NCI-H1930 (cell line): ENCODE results near the gene TMEM229B.

Source experiments
- DNase-seq, 2 experiments: peaks; one replicate each; lab custom pipeline; 2025; lab: John Stamatoyannopoulos, UW

TMEM229B gene

GRCh38 chr14:67487937-67488893 is at the start of gene TMEM229B:
TSS of gene TMEM229B (minus strand) at chr14:67488721. CDS start at chr14:67473923, 14,798 bp downstream.
- no peak for DNase-seq

DNA sequence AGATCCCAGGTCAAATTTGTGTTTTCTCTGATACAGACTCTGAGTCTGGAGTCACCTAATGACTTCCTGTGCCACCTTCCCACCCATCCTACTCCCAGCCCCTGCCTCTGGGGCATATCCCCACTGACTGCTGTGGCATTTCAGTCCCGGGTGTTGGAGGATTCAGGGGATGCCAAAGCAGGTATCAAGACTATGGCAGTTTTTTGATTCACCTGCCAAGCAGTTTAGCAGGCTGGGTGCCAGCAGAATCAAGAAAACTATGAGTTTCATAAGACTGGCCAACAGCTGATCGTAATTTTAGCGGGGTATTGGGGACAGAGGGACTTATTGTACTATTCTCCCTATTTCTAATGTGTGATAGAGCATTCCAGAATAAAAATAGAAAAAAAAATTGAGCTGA is 49.2 kb upstream of the TMEM229B start:
- DNase-seq, result no peak

- DNase-seq, result no peak
Measured at GRCh38 chr14:67536087-67536486, 47.6 kb upstream of the TMEM229B start.

GRCh38 chr14:67533754-67534085 is 45.2 kb upstream of the TMEM229B start:
- DNase-seq, result no peak

DNA sequence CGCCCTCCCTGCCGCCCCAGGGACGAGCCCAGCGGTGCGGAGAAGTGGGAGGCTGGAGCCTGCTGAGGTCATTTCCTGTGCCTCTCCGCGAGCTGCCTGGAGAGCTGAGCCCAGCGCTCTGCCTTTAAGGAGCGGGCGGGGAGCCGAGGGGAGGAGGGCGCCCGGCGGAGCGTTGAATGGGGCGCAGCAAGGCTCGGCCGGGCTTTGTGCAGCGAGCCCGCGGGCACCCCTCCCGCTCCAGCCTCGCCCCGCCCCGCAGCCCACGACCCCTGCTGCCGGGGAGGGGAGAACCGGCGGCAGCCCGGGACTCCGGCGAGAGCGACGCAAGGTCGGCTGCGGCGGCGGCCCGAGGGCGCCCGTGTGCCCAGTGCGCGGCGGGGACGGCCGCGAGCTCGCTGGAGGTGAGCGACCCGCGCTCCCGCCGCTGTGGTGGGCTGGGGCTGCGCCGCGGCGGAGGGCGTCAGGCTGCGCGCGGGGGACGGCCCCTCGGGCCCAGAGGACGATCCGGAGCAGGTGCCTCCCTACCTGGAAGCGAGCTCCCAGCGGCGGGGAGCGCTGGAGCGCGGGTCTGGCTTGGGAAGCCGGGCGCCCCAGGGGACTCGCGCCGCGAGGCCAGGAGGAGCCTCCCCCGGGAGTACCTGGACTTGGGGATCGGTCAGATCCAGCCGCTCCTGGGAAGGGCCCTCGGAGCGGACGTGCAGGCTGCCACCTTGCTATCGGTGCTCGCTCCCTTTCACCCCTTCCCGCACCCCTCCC is 44.7 kb upstream of the TMEM229B start, which contains the start of gene PLEKHH1:
TSS of gene PLEKHH1 (plus strand) at position 293 of the 756 bp plus-strand sequence. CDS start 8,578 bp downstream, outside the sequence.
- DNase-seq, result peak; percentile 21 to 25

DNA sequence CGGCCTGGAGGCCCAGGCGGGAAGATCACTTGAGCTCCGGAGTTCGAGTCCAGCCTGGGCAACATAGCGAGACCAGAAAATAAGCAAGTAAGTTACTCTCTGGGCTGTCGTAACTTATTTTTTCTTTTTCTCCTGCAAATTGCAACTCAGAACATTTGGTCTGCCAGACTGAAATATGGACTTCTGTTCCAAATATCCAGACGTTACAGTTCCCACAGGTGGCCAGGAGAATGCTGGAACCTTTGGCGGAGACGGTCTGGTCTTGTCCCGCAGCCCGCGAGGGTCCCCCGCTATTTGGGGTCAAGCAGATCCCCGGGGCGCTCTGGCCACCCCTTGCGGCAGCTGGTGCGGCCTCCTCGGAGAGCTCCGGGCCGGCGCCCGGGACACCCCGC is 44.1 kb upstream of the TMEM229B start:
- DNase-seq, result no peak

DNA sequence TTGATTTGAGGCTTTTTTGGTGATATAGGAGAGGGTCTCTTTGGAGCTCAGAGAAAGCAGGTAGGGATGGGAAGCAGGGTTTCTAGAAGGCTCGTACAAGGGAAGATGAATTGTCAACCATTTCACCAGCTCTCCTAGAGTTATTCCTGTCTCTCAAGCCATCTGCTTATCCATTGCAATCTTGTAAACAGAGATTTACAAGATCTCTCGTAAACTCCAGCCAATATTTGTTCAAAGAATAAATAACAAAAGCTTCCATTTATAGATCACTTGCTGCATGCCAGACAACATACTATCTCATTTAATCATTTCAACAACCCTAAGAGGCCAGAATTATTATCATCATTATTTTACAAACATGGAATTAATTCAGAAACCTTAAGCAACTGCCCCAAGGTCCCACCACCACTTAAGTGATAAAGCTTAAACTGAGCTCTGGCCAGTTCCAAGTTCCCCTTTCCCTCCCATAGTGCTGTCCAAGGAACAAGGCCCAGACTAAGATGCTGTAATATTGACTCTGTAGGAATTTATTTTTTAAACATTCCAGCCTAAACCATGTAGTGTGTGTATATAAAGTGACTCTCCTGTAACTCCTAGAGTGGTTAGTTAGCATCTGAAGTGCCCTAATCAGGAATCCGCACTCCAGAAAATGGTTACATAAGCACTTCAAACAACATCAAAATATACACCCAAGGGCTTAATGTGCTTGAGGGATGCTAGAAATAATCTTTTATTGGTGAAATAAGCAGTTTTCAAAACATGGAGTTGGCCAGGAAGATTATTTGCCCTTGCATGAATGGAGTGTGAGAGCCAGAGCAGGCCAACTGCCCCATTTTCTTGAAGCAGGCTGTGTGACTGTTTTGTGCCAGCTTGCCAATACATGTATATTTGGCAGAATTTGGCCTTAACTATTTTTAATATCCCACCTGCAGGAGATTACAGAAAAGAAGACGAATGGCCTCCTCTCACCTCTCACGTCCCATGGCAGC is 41.7 kb upstream of the TMEM229B start:
- no peak for DNase-seq

DNA sequence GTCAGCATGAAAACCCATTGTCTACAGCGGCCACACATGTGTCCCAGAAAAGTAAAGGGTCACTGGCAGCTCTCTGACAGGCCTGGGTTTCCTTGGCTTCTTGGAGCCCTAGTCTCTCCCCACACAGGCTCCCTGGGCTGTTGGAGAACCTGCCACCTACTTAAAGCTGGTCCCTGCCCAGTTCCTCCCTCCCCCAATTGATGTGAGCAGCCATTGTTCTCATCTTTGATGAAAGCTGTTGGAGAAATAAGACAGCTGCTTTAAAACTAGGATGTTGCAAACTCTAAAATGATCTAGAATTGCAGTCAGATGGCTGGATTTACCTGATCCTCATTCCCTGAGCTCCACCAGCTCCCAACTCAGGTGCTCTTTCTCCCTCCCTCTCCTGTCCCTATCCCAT is 39.8 kb upstream of the TMEM229B start:
- no peak for DNase-seq

- no peak for DNase-seq
Measured at GRCh38 chr14:67527756-67528155, 39.2 kb upstream of the TMEM229B start.

DNA sequence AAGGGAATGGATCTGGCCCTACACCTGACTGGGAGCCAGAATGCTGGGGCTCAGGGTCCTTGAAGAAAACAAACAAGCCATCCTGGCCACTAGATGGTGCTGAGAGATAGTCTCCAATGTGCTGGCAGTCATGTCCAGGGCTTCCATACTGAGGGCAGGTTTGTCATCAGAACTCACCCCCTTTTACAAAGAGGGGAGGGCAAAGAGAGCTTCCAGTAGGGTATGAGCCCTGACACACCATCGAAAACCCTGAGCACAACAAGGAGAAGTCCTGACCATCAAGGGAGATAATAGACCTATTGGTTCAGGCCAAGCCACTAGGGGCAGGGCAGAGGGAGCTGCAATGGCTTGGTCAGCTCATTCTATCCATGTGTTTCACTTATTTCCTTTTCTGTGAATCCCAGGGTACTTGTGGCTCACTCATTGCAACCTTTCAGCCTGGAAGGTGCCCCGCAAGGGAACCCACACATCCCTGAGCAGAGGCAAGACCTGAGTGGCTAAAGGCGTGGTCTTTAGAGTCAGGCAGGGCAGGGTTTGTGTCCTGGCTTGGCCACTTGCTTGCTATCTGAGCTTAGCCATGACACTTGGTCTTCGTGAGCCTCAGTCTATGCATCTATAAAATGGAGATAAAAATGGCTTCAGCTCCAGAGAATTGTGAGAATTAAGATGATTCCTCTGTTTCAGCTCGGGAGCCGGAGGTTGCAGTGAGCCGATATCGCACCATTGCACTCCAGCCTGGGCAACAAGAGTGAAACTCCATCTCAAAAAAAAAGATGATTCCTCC is 38.3 kb upstream of the TMEM229B start:
- DNase-seq, result peak; percentile 32 to 39

DNA sequence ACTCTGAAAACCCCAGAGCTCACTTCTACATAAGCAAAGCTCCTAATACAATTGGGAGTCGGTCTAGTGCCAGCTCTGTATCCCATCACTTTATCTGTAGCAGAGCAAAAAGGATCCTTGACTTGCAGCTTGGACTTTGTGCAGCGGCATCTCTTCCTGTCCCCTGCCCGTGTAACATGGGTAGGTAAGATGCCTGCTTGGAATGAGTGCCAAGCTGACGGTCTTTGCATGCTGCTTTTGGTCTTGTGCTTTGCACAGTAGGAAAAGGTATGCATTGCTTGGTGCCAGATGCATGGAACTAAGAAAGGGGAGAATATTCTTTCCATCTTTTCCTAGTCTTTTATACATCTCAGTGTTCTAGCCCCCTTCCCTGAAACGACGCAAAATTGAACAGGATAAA is 37.7 kb upstream of the TMEM229B start:
- DNase-seq, result no peak

DNA sequence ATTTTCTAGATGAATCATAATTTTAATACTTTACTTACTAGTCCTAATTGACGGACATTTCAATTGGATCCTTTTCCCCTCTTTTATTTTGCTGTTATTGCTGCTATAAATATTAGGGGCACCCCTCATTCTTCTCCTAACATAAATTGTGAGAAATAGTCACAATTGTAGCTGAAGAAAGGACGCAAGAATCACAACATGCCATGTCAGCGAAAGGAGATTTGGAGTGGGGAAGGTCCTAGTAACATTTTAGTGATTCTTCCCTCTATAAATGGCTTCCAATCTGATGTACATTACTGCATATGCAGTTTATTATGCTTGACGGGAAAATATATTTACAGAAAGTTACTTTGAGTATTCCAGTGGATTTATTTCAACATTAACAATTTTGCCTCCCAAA is 36.9 kb upstream of the TMEM229B start:
- no peak for DNase-seq

DNA sequence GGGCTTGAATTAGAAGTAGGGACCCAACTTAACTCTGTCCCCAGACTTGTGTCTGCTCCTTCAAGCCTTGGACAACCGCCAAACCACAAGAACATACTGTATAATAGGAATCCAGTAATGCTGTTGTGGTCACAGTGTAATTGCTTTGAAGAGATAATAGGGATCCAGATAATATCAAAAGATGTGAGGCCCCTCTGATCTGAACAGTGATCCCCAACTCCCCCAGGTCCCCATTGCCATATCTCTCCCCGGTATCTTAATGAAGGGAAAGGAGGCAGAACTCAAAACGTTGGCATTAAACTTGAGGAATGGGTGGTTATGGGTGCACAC is 36.1 kb upstream of the TMEM229B start:
- DNase-seq, result no peak

- no peak for DNase-seq
Measured at GRCh38 chr14:67523764-67524633, 35.5 kb upstream of the TMEM229B start.

GRCh38 chr14:67522270-67522669 is 33.7 kb upstream of the TMEM229B start:
- no peak for DNase-seq

DNA sequence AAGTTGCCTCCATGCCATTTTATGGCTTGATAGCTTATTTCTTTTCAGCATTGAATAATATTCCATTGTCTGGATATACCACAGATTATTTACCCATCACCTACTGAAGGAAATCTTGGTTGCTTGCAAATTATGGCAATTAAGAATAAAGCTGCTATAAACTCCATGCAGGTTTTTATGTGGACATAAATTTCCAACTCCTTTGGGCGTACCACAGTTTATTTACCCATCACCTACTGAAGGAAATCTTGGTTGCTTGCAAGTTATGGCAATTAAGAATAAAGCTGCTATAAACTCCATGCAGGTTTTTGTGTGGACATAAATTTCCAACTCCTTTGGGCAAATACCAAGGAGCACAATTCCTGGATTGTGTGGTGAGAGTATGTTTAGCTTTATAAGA is 32.0 kb upstream of the TMEM229B start:
- DNase-seq, result no peak

GRCh38 chr14:67519406-67519805 is 30.9 kb upstream of the TMEM229B start:
- DNase-seq, result no peak

DNA sequence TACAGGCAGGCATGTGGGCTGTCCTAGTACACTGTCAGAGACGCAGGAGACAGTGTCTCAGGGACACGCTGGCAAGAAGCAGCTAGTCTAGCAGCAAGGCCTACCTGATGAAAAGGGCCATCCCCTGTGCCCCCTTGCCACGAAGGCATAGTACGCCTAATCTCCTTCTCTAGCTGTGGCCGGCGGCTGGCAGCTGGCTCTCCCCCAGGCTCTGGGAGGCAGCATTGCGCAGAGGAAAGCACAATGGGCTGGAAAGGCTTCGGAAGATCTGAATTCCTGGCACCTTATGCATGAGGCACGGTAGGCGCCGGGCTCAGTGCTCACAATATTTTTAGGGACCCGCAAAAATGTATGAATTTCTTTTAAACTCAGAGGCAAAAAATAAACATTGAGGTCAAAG is 28.6 kb upstream of the TMEM229B start:
- DNase-seq, result peak in 1 of 2 experiments; percentile 4

- no peak for DNase-seq
Measured at GRCh38 chr14:67516676-67517075, 28.2 kb upstream of the TMEM229B start.
